OCI-M2 (cell line): ENCODE results near the gene ZNF597.
A peak's percentile ranks its signal among the peaks of the same experiment; 100 is the strongest.

Experiments
- DNase-seq: peaks from one replicate; lab custom pipeline; 2025; ENCODE audit not compliant: unreplicated experiment; lab: John Stamatoyannopoulos, UW

Gene ZNF597

GRCh38 chr16:3443108-3444031 lies at the start of gene ZNF597, which contains the start of gene NAA60:
Gene ZNF597 (minus strand): TSS chr16:3443504. CDS start chr16:3443153, 351 bp downstream.
Gene NAA60 (plus strand): TSS chr16:3443680. CDS start chr16:3476228, 32,548 bp downstream.
- peak; percentile 66 for DNase-seq

- no peak for DNase-seq
Measured at GRCh38 chr16:3492356-3492755, 49.1 kb upstream of the ZNF597 start.

GRCh38 chr16:3490911-3491629 lies 47.8 kb upstream of the ZNF597 start:
- DNase-seq = no peak

GRCh38 chr16:3488801-3489200 lies 45.5 kb upstream of the ZNF597 start:
- DNase-seq = no peak

- DNase-seq = no peak
Measured at GRCh38 chr16:3487521-3488410, 44.5 kb upstream of the ZNF597 start.

- no peak for DNase-seq
Measured at GRCh38 chr16:3486506-3487215, 43.4 kb upstream of the ZNF597 start.

- no peak for DNase-seq
Measured at GRCh38 chr16:3485821-3486505, 42.7 kb upstream of the ZNF597 start.

GRCh38 chr16:3485097-3485745 lies 41.9 kb upstream of the ZNF597 start:
- no peak for DNase-seq

GRCh38 chr16:3484318-3485096 lies 41.2 kb upstream of the ZNF597 start:
- no peak for DNase-seq

- DNase-seq = no peak
Measured at GRCh38 chr16:3482659-3483241, 39.4 kb upstream of the ZNF597 start.

GRCh38 chr16:3481696-3482658 lies 38.7 kb upstream of the ZNF597 start:
- DNase-seq = no peak

GRCh38 chr16:3480901-3481695 lies 37.8 kb upstream of the ZNF597 start:
- DNase-seq = no peak

GRCh38 chr16:3479654-3480216 lies 36.4 kb upstream of the ZNF597 start:
- DNase-seq = no peak

- no peak for DNase-seq
Measured at GRCh38 chr16:3478242-3478925, 35.1 kb upstream of the ZNF597 start.

GRCh38 chr16:3476409-3476808 lies 33.1 kb upstream of the ZNF597 start:
- DNase-seq = no peak
